ENCODE results near the gene PLEKHA7.
"Not testable (repeated sequence)": the region's sequence is repeated elsewhere in the genome, so short reads cannot be mapped to it uniquely, and the experiment has no call there.

Gene PLEKHA7

GRCh38 chr11:16973338-16973964 is 40.8 kb downstream of the PLEKHA7 start:
- no peak for DNase-seq

- DNase-seq = no peak
Measured at GRCh38 chr11:16969010-16969999, 44.9 kb downstream of the PLEKHA7 start.

GRCh38 chr11:16968196-16968595 is 46.0 kb downstream of the PLEKHA7 start:
- DNase-seq = no peak

- no peak for DNase-seq
Measured at GRCh38 chr11:16966930-16967671, 47.1 kb downstream of the PLEKHA7 start.

GRCh38 chr11:16964501-16964900 is 49.7 kb downstream of the PLEKHA7 start:
- DNase-seq = no peak

GRCh38 chr11:16963316-16963876 is 50.8 kb downstream of the PLEKHA7 start:
- DNase-seq = no peak

- not testable (repeated sequence) for DNase-seq
Measured at GRCh38 chr11:16962589-16962988, 51.6 kb downstream of the PLEKHA7 start.

GRCh38 chr11:16962146-16962545 is 52.1 kb downstream of the PLEKHA7 start:
- no peak for DNase-seq

- DNase-seq = no peak
Measured at GRCh38 chr11:16960250-16960649, 54.0 kb downstream of the PLEKHA7 start.

GRCh38 chr11:16959602-16960001 is 54.6 kb downstream of the PLEKHA7 start:
- no peak for DNase-seq

- no peak for DNase-seq
Measured at GRCh38 chr11:16958833-16959232, 55.4 kb downstream of the PLEKHA7 start.

GRCh38 chr11:16956538-16957153 is 57.6 kb downstream of the PLEKHA7 start:
- no peak for DNase-seq

- no peak for DNase-seq
Measured at GRCh38 chr11:16953663-16954062, 60.6 kb downstream of the PLEKHA7 start.

GRCh38 chr11:16946477-16947282 is 67.5 kb downstream of the PLEKHA7 start:
- DNase-seq = no peak

- DNase-seq = peak; percentile 65
Measured at GRCh38 chr11:16945671-16946469, 68.3 kb downstream of the PLEKHA7 start.

- no peak for DNase-seq
Measured at GRCh38 chr11:16942911-16943310, 71.3 kb downstream of the PLEKHA7 start.

- DNase-seq = no peak
Measured at GRCh38 chr11:16942342-16942741, 71.9 kb downstream of the PLEKHA7 start.

GRCh38 chr11:16941935-16942334 is 72.3 kb downstream of the PLEKHA7 start:
- no peak for DNase-seq

- DNase-seq = no peak
Measured at GRCh38 chr11:16938061-16938460, 76.2 kb downstream of the PLEKHA7 start.

GRCh38 chr11:16936643-16937042 is 77.6 kb downstream of the PLEKHA7 start:
- DNase-seq = no peak
